ENCODE data around the gene SERF2. TPM values are rescaled to one million over a fixed set of nuclear protein-coding genes. Genes with fewer than 3 reads are reported as not detected.
"Not testable (repeated sequence)": the region's sequence is repeated elsewhere in the genome, so short reads cannot be mapped to it uniquely, and the experiment has no call there.

Gene SERF2
- 100 to 1,000 TPM; 549 to 584 TPM for total RNA-seq
- 1,000 to 10,000 TPM; 1,905 to 2,412 (median 2,207) TPM for polyA plus RNA-seq
- 207 to 278 (median 224) reads per million in 6 experiments for total RNA-seq

- Mint-ChIP-seq H3K27me3 (no peaks in the 10 kb centered on the region), H3K27ac (peak within 1 kb of the TSS; percentile 94 to 99 (median 99)), H3K4me1 (peaks cover 25 to 56% (median 46%) of the 10 kb centered on the region in 4 donors), H3K36me3 (peaks cover 0 to 40% (median 0%) of the 10 kb centered on the region in 3 donors), H3K9me3 (no peaks in the 10 kb centered on the region), H3K4me3 (peak within 1 kb of the TSS; percentile 93 to 99 (median 96))
- ATAC-seq (peak; percentile 92 to 93), DNase-seq (peak; percentile 95 to 100 (median 98))
- POLR2A ChIA-PET: interaction anchor here (1.1 to 5.9 kb wide), 4 partner anchors 8 to 33 kb away, joined by 3 to 48 read pairs (median 20); partner anchors contain the start of genes ELL3, HYPK, MFAP1 and SERINC4
These were observed at the start of gene SERF2 for GRCh38 chr15:43791993-43792760. TSS of gene SERF2 (plus strand) at chr15:43792320. CDS start at chr15:43792377, 57 bp downstream.

- Mint-ChIP-seq H3K4me1 (peaks cover 15 to 56% (median 38%) of the 10 kb centered on the region in 4 donors), H3K27ac (peak within 1 kb of the TSS; percentile 88 to 99 (median 97)), H3K4me3 (peak within 1 kb of the TSS; percentile 92 to 98 (median 94))
- not testable (repeated sequence) for H3K27me3 Mint-ChIP-seq, H3K36me3 Mint-ChIP-seq, H3K9me3 Mint-ChIP-seq
- DNase-seq: peak; percentile 74 to 92 (median 83)
- peak; percentile 72 to 79 for ATAC-seq
- POLR2A ChIA-PET: interaction anchor here (0.8 to 1.2 kb wide), 6 partner anchors 24 to 236 kb away, joined by 3 to 5 read pairs (median 3); partner anchors contain the start of genes HYPK, MFAP1 and SERINC4
These were observed 45.7 kb upstream of the SERF2 start, which contains the start of gene PDIA3 for GRCh38 chr15:43746245-43746902. TSS of gene PDIA3 (plus strand) at chr15:43746438. CDS start at chr15:43746540, 102 bp downstream.

- POLR2A ChIA-PET: interaction anchor here (0.8 to 1.2 kb wide), 3 partner anchors 23 to 78 kb away, joined by 3 read pairs; partner anchors contain the start of genes HYPK, MFAP1 and SERINC4
- H3K4me1 Mint-ChIP-seq: peaks cover 17 to 61% (median 44%) of the 10 kb centered on the region in 4 donors
- not testable (repeated sequence) for H3K27me3 Mint-ChIP-seq
These were observed 45.2 kb upstream of the SERF2 start for GRCh38 chr15:43746903-43747309.

GRCh38 chr15:43748376-43748775, 43.7 kb upstream of the SERF2 start:
- no peaks in the 10 kb centered on the region for H3K27me3 Mint-ChIP-seq
- H3K27ac Mint-ChIP-seq: peak overlapping the region; percentile 60 to 98 (median 92)
- peak in 5 of 10 donors; percentile 22 to 65 (median 41) for DNase-seq
- peak in 1 of 2 donors; percentile 30 for ATAC-seq
- H3K36me3 Mint-ChIP-seq: peaks cover 0 to 20% (median 2%) of the 10 kb centered on the region in 3 donors
- H3K4me1 Mint-ChIP-seq: peaks cover 25 to 76% (median 59%) of the 10 kb centered on the region in 4 donors
- H3K9me3 Mint-ChIP-seq: no peaks in the 10 kb centered on the region
- POLR2A ChIA-PET: interaction anchor here (1.2 kb wide), 1 partner anchor 42 kb away, joined by 5 read pairs; no protein-coding TSS in a partner anchor
- peak overlapping the region; percentile 92 to 98 (median 94) for H3K4me3 Mint-ChIP-seq

More at GRCh38 chr15:43746903-43747309, 45.2 kb upstream of the SERF2 start:
- peak overlapping the region; percentile 92 to 98 (median 94) for H3K4me3 Mint-ChIP-seq
- H3K9me3 Mint-ChIP-seq, H3K36me3 Mint-ChIP-seq: not testable (repeated sequence)
- peak overlapping the region; percentile 88 to 99 (median 97) for H3K27ac Mint-ChIP-seq
- DNase-seq (peak in 3 of 10 donors; percentile 5 to 26 (median 6)), ATAC-seq (peak; percentile 30 to 37)

GRCh38 chr15:43749690-43750345, 42.3 kb upstream of the SERF2 start:
- Mint-ChIP-seq H3K27me3 (no peaks in the 10 kb centered on the region), H3K36me3 (peaks cover 0 to 31% (median 4%) of the 10 kb centered on the region in 3 donors), H3K4me3 (peak overlapping the region; percentile 59 to 85 (median 80)), H3K4me1 (peaks cover 24 to 78% (median 61%) of the 10 kb centered on the region in 4 donors), H3K27ac (peak overlapping the region; percentile 74 to 96 (median 90)), H3K9me3 (no peaks in the 10 kb centered on the region)
- POLR2A ChIA-PET: interaction anchor here (0.7 to 2.2 kb wide), 9 partner anchors 16 to 678 kb away, joined by 3 to 9 read pairs (median 4); partner anchors contain the start of genes CTDSPL2, ELL3, HYPK and SERINC4
- ATAC-seq (peak; percentile 37 to 60), DNase-seq (peak; percentile 8 to 82 (median 47))

GRCh38 chr15:43751885-43752284, 40.2 kb upstream of the SERF2 start:
- H3K27me3 Mint-ChIP-seq: no peaks in the 10 kb centered on the region
- no peaks in the 10 kb centered on the region for H3K9me3 Mint-ChIP-seq
- ATAC-seq: no peak
- DNase-seq: no peak
- peak overlapping the region in 8 of 10 donors; percentile 1 to 88 (median 50) for H3K27ac Mint-ChIP-seq
- POLR2A ChIA-PET: no interaction called here
- peak overlapping the region in 8 of 10 donors; percentile 0 to 84 (median 20) for H3K4me3 Mint-ChIP-seq
- peaks cover 0 to 50% (median 4%) of the 10 kb centered on the region in 3 donors for H3K36me3 Mint-ChIP-seq
- H3K4me1 Mint-ChIP-seq: peaks cover 21 to 75% (median 58%) of the 10 kb centered on the region in 4 donors

- DNase-seq (no peak), ATAC-seq (no peak)
- POLR2A ChIA-PET: no interaction called here
- no peaks in the 10 kb centered on the region for H3K27me3 Mint-ChIP-seq
- H3K36me3 Mint-ChIP-seq: peaks cover 0 to 91% (median 16%) of the 10 kb centered on the region in 3 donors
- H3K27ac Mint-ChIP-seq: peak overlapping the region in 2 of 10 donors; percentile 13 to 69
- no peaks in the 10 kb centered on the region for H3K9me3 Mint-ChIP-seq
- no peak overlapping the region for H3K4me3 Mint-ChIP-seq
- H3K4me1 Mint-ChIP-seq: peaks cover 0 to 3% (median under 1%) of the 10 kb centered on the region in 4 donors
These were observed 29.3 kb upstream of the SERF2 start for GRCh38 chr15:43762824-43763223.

GRCh38 chr15:43763819-43764446, 28.2 kb upstream of the SERF2 start:
- DNase-seq: no peak
- ATAC-seq: no peak
- peak overlapping the region in 5 of 10 donors; percentile 7 to 42 (median 23) for H3K27ac Mint-ChIP-seq
- H3K36me3 Mint-ChIP-seq: peaks cover 0 to 92% (median 18%) of the 10 kb centered on the region in 3 donors
- no peaks in the 10 kb centered on the region for H3K27me3 Mint-ChIP-seq
- POLR2A ChIA-PET: no interaction called here
- H3K4me1 Mint-ChIP-seq: peaks cover 0 to 3% (median under 1%) of the 10 kb centered on the region in 4 donors
- no peak overlapping the region for H3K4me3 Mint-ChIP-seq
- H3K9me3 Mint-ChIP-seq: no peaks in the 10 kb centered on the region

- Mint-ChIP-seq H3K9me3 (no peaks in the 10 kb centered on the region), H3K27ac (peak overlapping the region in 8 of 10 donors; percentile 13 to 61 (median 48)), H3K27me3 (no peaks in the 10 kb centered on the region), H3K4me3 (no peak overlapping the region), H3K4me1 (peaks cover 1 to 9% (median 5%) of the 10 kb centered on the region in 4 donors), H3K36me3 (peaks cover 0 to 85% (median 29%) of the 10 kb centered on the region in 3 donors)
- peak; percentile 33 to 70 (median 56) for DNase-seq
- POLR2A ChIA-PET: interaction anchor here (0.7 kb wide), 1 partner anchor 23 kb away, joined by 3 read pairs; the partner anchor contains the start of gene PDIA3
- ATAC-seq: peak; percentile 83 to 84
These were observed 22.4 kb upstream of the SERF2 start for GRCh38 chr15:43769584-43770228.

GRCh38 chr15:43771816-43772215, 20.3 kb upstream of the SERF2 start:
- no peak for DNase-seq
- no peak for ATAC-seq
- Mint-ChIP-seq H3K27ac (peak overlapping the region in 1 of 10 donors; percentile 49), H3K9me3 (no peaks in the 10 kb centered on the region), H3K4me3 (no peak overlapping the region), H3K27me3 (no peaks in the 10 kb centered on the region), H3K36me3 (peaks cover 0 to 65% (median 29%) of the 10 kb centered on the region in 3 donors), H3K4me1 (peaks cover 4 to 21% (median 16%) of the 10 kb centered on the region in 4 donors)
- POLR2A ChIA-PET: interaction anchor here (1.4 to 1.7 kb wide), 3 partner anchors 9 to 26 kb away, joined by 3 to 6 read pairs (median 5); partner anchors contain the start of gene PDIA3
